Cardiac fibroblast (primary cell): ENCODE data around the gene TIGIT.
"Not testable (repeated sequence)": the region's sequence is repeated elsewhere in the genome, so short reads cannot be mapped to it uniquely, and the experiment has no call there.

Experiments
- DNase-seq, 2 donors: peaks; one replicate each; pipeline versions ENCODE4 v3.0.0 to v3.0.0-alpha.2; 2010; ENCODE audit warnings: low read depth in 2 of 2
- H3K4me3 ChIP-seq, 2 donors: replicated peaks in 1 of 2; 1 replicate in 1 of 2; 2 replicates in 1 of 2; pipeline ENCODE4 v1.5.1; 2011; ENCODE audit warnings: low read depth in 2 of 2, low read length in 2 of 2, mild to moderate bottlenecking in 2 of 2, moderate library complexity in 1 of 2
- CTCF ChIP-seq: IDR thresholded peaks from one replicate; pipeline ENCODE4 v1.5.1; 2011; ENCODE audit warnings: low read depth, mild to moderate bottlenecking, low read length, inconsistent platforms

The TIGIT gene

GRCh38 chr3:114274929-114275328 lies 18.9 kb upstream of the TIGIT start:
- peak; percentile 17 to 61 for DNase-seq
- TF ChIP-seq CTCF = no peak
- no peak overlapping the region for H3K4me3 ChIP-seq

- H3K4me3 ChIP-seq, DNase-seq: not testable (repeated sequence)
These were observed 17.0 kb upstream of the TIGIT start for GRCh38 chr3:114276856-114277255.

- TF ChIP-seq CTCF = no peak
- H3K4me3 ChIP-seq = no peak overlapping the region
- no peak for DNase-seq
These were observed 9.2 kb upstream of the TIGIT start for GRCh38 chr3:114284644-114285043.

GRCh38 chr3:114285648-114286230 lies 8.1 kb upstream of the TIGIT start:
- no peak overlapping the region for H3K4me3 ChIP-seq
- DNase-seq = no peak
- TF ChIP-seq CTCF = no peak

DNA sequence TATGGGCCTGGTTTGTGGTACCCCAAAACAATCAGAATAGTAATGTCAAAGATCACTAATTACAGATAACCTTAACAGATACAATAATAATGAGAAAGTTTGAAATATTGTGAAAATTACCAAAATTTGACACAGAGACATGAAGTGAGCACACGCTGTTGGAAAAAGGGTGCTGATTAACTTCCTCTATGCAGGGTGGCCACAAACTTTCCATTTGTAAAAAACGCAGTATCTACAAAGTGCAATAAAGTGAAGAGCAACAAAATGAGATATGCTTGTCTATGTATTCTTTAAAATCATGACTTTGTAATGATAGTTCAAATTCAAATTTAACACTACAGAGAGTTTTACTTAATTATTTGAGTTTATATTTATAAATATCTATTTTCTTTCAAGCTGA lies 7.6 kb upstream of the TIGIT start:
- TF ChIP-seq CTCF = no peak
- no peak overlapping the region for H3K4me3 ChIP-seq

DNA sequence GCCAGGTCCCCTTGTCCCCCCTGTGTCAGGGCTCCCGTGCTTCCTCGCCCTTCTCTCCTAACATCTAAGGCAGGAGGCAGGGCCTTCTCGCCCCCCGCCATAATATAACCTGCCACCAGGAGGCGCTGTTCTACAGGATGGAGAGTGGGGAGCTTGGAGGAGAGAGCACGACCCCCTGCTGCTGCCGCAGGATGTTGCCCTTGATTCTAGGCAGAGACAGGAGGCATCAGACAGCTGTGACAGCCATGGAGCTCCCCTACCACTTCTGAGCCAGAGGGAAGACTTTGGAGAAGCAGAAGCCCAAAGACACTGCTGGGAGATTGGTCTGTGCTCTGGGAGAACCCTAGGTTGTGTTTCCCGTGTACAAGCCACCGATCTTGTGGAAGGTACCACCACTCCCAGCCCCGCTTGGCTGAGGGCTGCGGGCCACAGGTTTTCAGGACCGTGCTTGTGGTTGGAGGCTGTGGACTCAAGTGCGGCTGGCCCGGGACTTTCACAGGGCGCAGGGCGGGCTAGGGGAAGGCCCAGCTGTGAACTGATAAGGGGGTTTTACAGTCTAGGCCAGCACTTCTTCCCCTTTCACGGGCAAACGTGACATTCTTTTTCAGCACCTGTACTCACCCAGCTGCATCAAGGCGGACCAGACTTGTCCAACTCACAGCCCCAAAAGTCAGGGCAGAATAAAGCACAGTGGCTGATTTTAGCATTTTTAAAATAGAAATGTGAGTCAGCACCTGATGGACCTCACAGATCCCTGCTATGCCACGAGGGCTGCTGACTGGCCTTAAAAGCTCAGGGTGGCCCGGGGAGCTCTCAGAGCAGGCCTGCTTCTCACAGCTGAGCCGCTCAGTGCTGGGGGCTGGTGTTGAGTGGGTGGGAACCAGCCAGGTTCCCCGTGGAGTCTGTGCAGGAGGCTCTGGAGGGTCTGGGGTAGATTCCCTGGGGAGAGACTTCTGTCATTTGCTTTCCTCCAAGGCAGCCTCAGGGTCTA lies 2.6 kb upstream of the TIGIT start:
- DNase-seq = peak; percentile 54 to 60
- peak; percentile 88 for TF ChIP-seq CTCF
- no peak overlapping the region for H3K4me3 ChIP-seq

More for the DNA sequence above, 7.6 kb upstream of the TIGIT start:
- no peak for DNase-seq

DNA sequence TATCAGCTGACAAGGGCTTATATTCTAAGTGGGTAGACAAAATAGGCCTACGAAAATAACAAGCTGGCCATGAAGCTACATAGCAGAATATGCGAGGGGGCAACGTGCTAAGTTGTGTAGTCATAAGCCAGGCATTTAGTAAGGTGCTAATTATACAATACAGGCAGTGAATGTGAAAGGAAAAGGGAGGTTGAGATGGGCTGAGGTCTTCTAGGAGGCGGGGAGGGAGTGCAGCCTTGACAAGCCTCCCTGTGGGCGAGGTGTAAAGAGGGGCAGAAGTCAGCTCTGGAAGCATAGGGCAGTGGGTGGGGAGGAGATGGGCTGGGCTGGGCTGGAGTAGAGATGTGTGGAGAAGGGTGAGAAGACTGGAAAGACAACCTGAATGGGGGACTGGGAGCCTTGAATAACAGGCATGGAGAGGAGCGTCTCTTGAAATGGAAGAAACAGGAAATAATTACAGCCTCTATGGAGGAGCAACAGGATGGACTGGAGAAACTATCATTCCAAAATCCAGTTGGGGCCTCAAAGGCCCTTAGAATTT lies 1.2 kb downstream of the TIGIT start:
- DNase-seq = no peak
- no peak for TF ChIP-seq CTCF
- H3K4me3 ChIP-seq = no peak overlapping the region
